ENCODE data around the gene BBX.

Gene BBX

GRCh38 chr3:107604057-107604822, 81.5 kb downstream of the BBX start:
- DNase-seq: no peak

DNA sequence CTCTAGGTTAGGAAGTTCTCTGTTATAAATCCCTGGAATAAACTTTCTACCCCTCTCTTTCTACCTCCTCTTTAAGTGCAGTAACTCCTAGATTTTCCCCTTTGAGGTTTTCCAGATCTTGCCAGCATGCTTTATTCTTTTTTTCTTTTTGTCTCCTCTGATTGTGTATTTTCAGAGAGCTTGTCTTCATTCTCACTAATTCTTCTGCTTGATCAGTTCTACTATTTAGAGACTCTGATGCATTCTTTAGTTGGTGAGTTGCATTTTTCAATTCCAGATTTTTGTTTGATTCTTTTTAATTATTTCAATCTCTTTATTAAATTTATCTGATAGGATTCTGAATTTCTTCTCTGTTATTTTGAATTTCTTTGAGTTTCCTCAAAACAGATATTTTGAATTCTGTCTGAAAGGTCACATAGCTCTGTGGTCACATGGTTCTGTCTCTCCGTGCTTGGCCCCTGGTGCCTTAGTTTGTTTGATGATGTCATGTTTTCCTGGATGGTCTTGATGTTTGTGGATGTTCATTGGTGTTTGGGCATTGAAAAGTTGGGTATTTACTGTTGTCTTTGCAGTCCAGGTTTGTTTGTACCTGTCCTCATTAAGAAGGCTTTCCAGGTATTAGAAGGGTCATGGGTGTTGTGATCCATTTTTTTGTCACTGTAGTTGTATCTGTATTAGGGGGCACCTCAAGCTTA, 89.2 kb downstream of the BBX start:
- DNase-seq: no peak

GRCh38 chr3:107612664-107613084, 89.9 kb downstream of the BBX start:
- DNase-seq: no peak

GRCh38 chr3:107619549-107619948, 96.8 kb downstream of the BBX start:
- no peak for DNase-seq

GRCh38 chr3:107620534-107620933, 97.8 kb downstream of the BBX start:
- DNase-seq: no peak

GRCh38 chr3:107621465-107621864, 98.7 kb downstream of the BBX start:
- no peak for DNase-seq

- no peak for DNase-seq
Observed at GRCh38 chr3:107627962-107628542, 105.3 kb downstream of the BBX start.

GRCh38 chr3:107629566-107629965, 106.8 kb downstream of the BBX start:
- no peak for DNase-seq

DNA sequence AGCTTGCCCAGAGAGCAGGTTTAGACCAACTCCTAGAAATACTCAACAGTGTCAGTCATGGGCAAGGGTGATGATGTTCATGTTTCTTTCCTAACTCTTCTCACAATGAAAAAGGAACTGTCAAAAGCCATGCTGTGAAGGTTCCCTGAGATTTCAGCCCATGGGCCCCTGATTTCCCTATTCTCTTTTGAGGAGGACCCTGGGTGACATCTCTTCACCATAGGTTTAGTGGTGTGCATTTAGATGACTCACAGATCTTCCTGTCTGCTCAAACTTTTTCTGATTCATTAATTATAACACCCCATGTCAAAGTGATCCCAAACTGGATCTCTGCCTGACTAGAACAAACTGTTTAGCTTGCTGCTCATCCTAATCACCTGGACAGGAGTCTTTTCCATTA, 108.0 kb downstream of the BBX start:
- no peak for DNase-seq

- no peak for DNase-seq
Observed at GRCh38 chr3:107632576-107632975, 109.8 kb downstream of the BBX start.

DNA sequence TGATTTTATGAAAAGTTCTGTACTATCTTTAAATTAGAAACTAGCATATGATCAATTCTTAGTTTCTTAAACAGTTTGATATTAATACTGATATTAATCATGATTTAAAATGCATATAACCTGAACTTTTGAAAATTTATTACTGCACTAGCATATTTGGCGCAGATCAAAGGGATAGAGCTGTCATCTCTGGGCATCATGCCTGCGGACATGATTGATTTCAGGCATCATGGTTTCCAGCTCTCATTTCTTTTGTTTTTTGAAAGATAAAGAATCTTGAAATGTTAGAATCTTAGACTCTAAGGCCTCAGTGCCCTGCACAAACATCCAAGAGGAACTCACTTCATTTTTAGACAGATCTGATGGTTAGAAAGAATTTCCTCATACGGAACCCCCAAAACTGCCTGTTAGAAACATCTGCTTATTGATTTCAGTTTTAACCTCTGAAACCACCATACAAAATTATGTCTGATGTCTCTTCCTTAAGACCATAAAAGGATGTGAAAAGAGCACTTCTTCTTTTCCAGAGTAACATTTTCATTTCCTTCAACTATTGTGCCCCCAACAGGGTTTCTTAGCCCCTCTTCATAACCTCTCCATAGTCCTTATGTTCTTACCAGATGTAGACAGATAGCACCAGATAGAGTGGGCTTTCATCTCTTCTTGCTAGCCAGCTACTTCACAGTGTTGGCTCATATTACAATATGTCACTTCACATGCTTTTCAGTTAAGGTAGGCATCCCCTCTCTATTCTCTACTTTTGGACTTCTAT, 110.8 kb downstream of the BBX start:
- DNase-seq: no peak

DNA sequence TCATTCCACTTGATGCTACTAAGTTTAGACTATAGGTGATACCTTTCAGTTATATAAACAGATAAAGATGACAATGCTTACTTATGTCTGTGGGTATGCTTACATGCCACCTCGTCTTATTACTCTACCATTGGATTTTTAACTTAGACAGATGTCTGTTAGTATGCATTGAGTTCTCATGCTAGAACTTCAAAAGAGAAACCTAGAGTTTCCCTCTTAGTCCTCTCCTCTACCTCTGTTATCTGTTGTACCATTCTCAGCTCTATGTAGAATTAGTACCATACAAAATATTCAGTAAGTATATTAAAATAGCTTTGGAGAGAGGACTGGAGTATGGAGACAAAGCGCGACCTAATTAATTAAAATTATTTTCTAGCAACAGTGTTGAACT, 111.3 kb downstream of the BBX start:
- no peak for DNase-seq

DNA sequence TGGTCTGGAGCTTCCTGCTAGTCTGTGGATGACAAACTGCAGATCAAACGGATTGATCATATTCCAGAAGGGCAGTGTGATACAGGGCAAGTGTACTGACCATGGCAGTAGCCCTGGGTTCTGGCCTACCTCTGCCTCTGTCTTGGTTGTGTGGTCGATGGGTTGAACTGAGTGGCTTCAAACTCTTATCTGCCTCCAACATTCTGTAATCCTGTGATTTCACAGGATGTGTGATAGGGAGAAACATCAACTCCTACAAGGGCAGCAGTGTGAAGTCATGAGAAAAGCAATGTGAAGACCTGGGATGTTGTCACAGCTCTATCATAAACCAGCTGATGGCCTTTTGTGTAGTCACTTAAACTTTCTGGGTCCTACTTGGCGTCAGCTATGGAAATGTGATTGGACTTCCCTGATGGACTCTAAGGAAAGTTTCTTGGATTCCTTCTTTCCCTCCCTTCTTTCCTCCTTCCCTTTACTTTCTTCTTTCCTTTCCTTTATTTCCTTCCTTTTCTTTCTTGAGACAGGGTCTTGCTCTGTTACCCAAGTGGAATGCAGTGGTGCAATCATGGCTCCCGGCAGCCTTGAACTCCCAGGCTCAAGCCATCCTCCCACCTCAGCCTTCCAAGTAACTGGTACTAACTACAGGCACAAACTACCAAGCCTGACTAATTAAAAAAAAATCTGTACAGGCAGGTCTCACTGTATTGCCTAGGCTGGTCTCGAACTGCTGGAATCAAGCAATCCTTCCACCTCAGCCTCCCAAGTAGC, 114.8 kb downstream of the BBX start:
- no peak for DNase-seq

DNA sequence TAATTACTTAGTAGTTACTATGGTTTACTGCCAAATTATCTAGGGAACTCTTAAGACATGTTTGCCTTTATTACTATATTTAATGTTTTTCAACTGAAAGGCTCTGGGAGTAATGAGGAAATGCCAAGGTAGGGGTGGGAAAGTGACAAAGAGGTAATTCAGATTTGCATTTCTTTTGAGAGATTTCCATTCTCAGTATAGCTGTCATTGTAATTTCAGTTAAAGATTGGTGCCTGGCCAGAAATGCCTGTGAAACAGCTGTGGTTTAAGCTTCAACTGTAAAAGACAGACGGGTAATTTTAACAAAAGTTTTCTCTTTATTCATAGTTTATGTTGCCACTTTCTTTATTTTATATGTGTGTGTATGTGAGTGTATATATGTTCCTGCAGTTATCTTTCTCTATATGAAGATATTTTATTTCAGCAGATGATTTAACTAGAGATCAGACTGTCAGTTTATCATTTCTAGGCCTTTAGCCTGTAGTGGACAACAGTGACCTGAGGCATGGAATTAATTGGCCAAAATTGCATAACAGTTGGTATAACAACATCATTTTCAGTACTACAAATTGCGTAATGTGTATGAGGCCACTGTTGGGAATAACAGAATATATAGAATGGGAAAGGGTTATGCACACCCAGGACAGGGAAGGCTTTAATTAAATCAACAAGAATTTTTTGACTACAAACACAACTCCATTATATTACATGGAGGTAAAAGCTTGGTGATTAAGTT, 119.0 kb downstream of the BBX start:
- DNase-seq: no peak

GRCh38 chr3:107643038-107643883, 120.5 kb downstream of the BBX start:
- DNase-seq: no peak

DNA sequence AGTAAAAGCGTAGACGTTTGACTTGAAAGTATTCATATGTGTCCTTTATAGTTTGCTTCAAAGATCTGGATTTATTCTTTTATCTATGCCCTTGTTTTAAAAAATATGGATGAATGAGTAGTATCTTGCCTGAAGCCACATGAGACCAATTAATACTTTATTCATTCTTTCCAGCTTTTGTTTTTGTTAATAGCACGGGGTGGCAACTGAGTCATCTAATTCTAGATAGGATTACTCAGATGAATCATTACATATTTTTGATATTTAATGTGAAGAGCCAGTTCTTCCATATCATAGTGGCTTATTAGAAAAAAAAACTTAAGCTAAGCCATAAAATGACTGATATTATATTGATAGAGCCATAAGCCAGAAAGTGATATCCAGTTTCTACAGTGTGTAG, 121.9 kb downstream of the BBX start:
- no peak for DNase-seq

- DNase-seq: no peak
Observed at GRCh38 chr3:107650788-107651187, 128.0 kb downstream of the BBX start.

GRCh38 chr3:107651782-107652181, 129.0 kb downstream of the BBX start:
- DNase-seq: no peak

DNA sequence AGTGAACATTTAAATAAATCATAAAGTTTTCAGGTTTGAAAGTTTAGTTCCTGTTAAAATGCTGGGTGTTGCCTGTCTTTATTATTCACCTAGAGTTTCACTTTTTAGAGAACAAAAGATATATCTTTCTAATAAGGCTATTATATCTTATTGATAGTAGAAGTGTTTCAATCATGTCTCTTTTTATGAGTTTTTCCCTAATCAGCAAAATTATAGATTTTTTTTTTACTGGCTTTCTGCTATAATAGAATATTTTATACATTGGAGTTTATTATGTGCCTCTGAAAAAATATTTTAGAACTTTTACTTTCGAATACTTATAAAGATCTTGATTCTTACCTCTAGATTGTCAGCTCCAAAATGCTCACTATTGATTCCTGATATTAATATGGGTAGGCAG, 131.5 kb downstream of the BBX start:
- no peak for DNase-seq

- no peak for DNase-seq
Observed at GRCh38 chr3:107657971-107658370, 135.2 kb downstream of the BBX start.
